Measurements from ENCODE around the gene SCD. TPM values are rescaled to one million over a fixed set of nuclear protein-coding genes. Genes with fewer than 3 reads are reported as not detected.

SCD gene
- total RNA-seq, 1 donor from 2014 or later, result 589 TPM

GRCh38 chr10:100339236-100339635 lies 7.8 kb upstream of the SCD start:
- H3K4me1 Mint-ChIP-seq (ENCODE audit: low read depth, unreplicated experiment), result peaks cover 21% of the 10 kb centered on the region
- no peak overlapping the region for H3K4me3 Mint-ChIP-seq (ENCODE audit: unreplicated experiment)
- peaks cover 8% of the 10 kb centered on the region for H3K27me3 Mint-ChIP-seq (ENCODE audit: unreplicated experiment)
- no peaks in the 10 kb centered on the region for H3K36me3 Mint-ChIP-seq (ENCODE audit: unreplicated experiment)
- H3K27ac Mint-ChIP-seq (ENCODE audit: unreplicated experiment), result no peak overlapping the region
- no peak for TF ChIP-seq CTCF (IDR thresholded peaks at IDR 0.05; ENCODE audit: partially characterized antibody, unreplicated experiment)
- DNase-seq, result no peak
- H3K9me3 Mint-ChIP-seq (ENCODE audit: unreplicated experiment), result peaks cover 8% of the 10 kb centered on the region

- peak overlapping the region; percentile 79 for H3K4me3 Mint-ChIP-seq (ENCODE audit: unreplicated experiment)
- peaks cover 31% of the 10 kb centered on the region for H3K4me1 Mint-ChIP-seq (ENCODE audit: low read depth, unreplicated experiment)
- H3K27me3 Mint-ChIP-seq (ENCODE audit: unreplicated experiment), result peaks cover 12% of the 10 kb centered on the region
- TF ChIP-seq CTCF (IDR thresholded peaks at IDR 0.05; ENCODE audit: partially characterized antibody, unreplicated experiment), result no peak
- peak; percentile 75 for DNase-seq
- peak overlapping the region; percentile 93 for H3K27ac Mint-ChIP-seq (ENCODE audit: unreplicated experiment)
- H3K9me3 Mint-ChIP-seq (ENCODE audit: unreplicated experiment), result peaks cover 19% of the 10 kb centered on the region
- H3K36me3 Mint-ChIP-seq (ENCODE audit: unreplicated experiment), result no peaks in the 10 kb centered on the region
These were observed 5.8 kb upstream of the SCD start for GRCh38 chr10:100340948-100341847.

- DNase-seq, result peak; percentile 39
- Mint-ChIP-seq H3K4me3 (ENCODE audit: unreplicated experiment) (no peak overlapping the region), H3K9me3 (ENCODE audit: unreplicated experiment) (peaks cover 20% of the 10 kb centered on the region), H3K4me1 (ENCODE audit: low read depth, unreplicated experiment) (peaks cover 31% of the 10 kb centered on the region), H3K27ac (ENCODE audit: unreplicated experiment) (peak overlapping the region; percentile 81), H3K36me3 (ENCODE audit: unreplicated experiment) (no peaks in the 10 kb centered on the region), H3K27me3 (ENCODE audit: unreplicated experiment) (peaks cover 15% of the 10 kb centered on the region)
- no peak for TF ChIP-seq CTCF (IDR thresholded peaks at IDR 0.05; ENCODE audit: partially characterized antibody, unreplicated experiment)
These were observed 4.9 kb upstream of the SCD start for GRCh38 chr10:100341953-100342626.

- H3K9me3 Mint-ChIP-seq (ENCODE audit: unreplicated experiment), result peaks cover 21% of the 10 kb centered on the region
- H3K27ac Mint-ChIP-seq (ENCODE audit: unreplicated experiment), result peak overlapping the region; percentile 81
- no peak overlapping the region for H3K4me3 Mint-ChIP-seq (ENCODE audit: unreplicated experiment)
- H3K27me3 Mint-ChIP-seq (ENCODE audit: unreplicated experiment), result peaks cover 17% of the 10 kb centered on the region
- H3K36me3 Mint-ChIP-seq (ENCODE audit: unreplicated experiment), result no peaks in the 10 kb centered on the region
- no peak for DNase-seq
- no peak for TF ChIP-seq CTCF (IDR thresholded peaks at IDR 0.05; ENCODE audit: partially characterized antibody, unreplicated experiment)
- H3K4me1 Mint-ChIP-seq (ENCODE audit: low read depth, unreplicated experiment), result peaks cover 31% of the 10 kb centered on the region
These were observed 4.4 kb upstream of the SCD start for GRCh38 chr10:100342627-100342972.

All from glutamatergic neuron (in vitro differentiated cells).